Neural cell (in vitro differentiated cells): ENCODE results near the gene TNFSF15. TPM values are rescaled to one million over a fixed set of nuclear protein-coding genes. Genes with fewer than 3 reads are reported as not detected.

Experiments used
- H2AFZ ChIP-seq: fragments of 200-600, 300-800 bp; sonication (generic), shearing (Covaris generic); 2 replicates; pipeline ENCODE4 v1.6.0; 2014; ENCODE audit warnings: low read depth, mild to moderate bottlenecking, antibody characterized with exemption, low read length, moderate library complexity
- H3F3A ChIP-seq: fragments of 200-600 bp; shearing (Covaris generic); 2 replicates; pipeline ENCODE4 v1.6.1; 2016; ENCODE audit warnings: mild to moderate bottlenecking, moderate library complexity, mixed read lengths, antibody characterized with exemption, low read length; ENCODE audit not compliant: insufficient read depth, poor library complexity, severe bottlenecking
- H3K27ac ChIP-seq: fragments of 200-600, 300-800 bp; sonication (generic), shearing (Covaris generic); 2 replicates; pipeline ENCODE4 v1.5.1; 2014; ENCODE audit warnings: mild to moderate bottlenecking, low read length, moderate library complexity
- H3K27me3 ChIP-seq: fragments of 300-800, 200-600 bp; sonication (generic), shearing (Covaris generic); 2 replicates; pipeline ENCODE4 v1.6.0; 2014; ENCODE audit warnings: mild to moderate bottlenecking, low read depth, low read length, moderate library complexity; ENCODE audit not compliant: insufficient read depth
- H3K36me3 ChIP-seq: fragments of 300-800, 200-600 bp; sonication (generic), shearing (Covaris generic); 2 replicates; pipeline ENCODE4 v1.5.1; 2014; ENCODE audit warnings: mild to moderate bottlenecking, antibody characterized with exemption, low read length, moderate library complexity; ENCODE audit not compliant: insufficient read depth
- H3K4me2 ChIP-seq: fragments of 300-800, 200-600 bp; sonication (generic), shearing (Covaris generic); 2 replicates; pipeline ENCODE4 v1.6.0; 2014; ENCODE audit warnings: mild to moderate bottlenecking, low read length
- H3K4me3 ChIP-seq: fragments of 300-800, 200-600 bp; sonication (generic), shearing (Covaris generic); 2 replicates; pipeline ENCODE4 v1.5.1; 2014; ENCODE audit warnings: mild to moderate bottlenecking, low read length, moderate library complexity
- H3K79me2 ChIP-seq: fragments of 200-600 bp; shearing (Covaris generic); replicated peaks from 2 replicates; pipeline ENCODE4 v1.6.0; 2014; ENCODE audit warnings: mild to moderate bottlenecking, low read length, moderate library complexity; ENCODE audit not compliant: insufficient read depth
- H3K9ac ChIP-seq: fragments of 300-800, 200-600 bp; sonication (generic), shearing (Covaris generic); 2 replicates; pipeline ENCODE4 v1.6.1; 2016; ENCODE audit warnings: mild to moderate bottlenecking, low read length, mixed read lengths
- H3K9me2 ChIP-seq: fragments of 200-600 bp; shearing (Covaris generic); 2 replicates; pipeline ENCODE4 v1.6.1; 2016; ENCODE audit warnings: mild to moderate bottlenecking, low read length, mixed read lengths; ENCODE audit not compliant: insufficient read depth
- H3K9me3 ChIP-seq: fragments of 200-600, 300-800 bp; sonication (generic), shearing (Covaris generic); 2 replicates; pipeline ENCODE4 v1.6.1; 2016; ENCODE audit warnings: mild to moderate bottlenecking, mixed run types, low read length, moderate library complexity, mixed read lengths
- H4K20me1 ChIP-seq: fragments of 200-600 bp; shearing (Covaris generic); 2 replicates; pipeline ENCODE4 v1.6.1; 2016; ENCODE audit warnings: mild to moderate bottlenecking, mixed run types; ENCODE audit not compliant: insufficient read depth
- CTCF ChIP-seq: fragments of 450-650 bp; IDR thresholded peaks from 2 replicates; pipeline ENCODE4 v1.5.1; 2014; ENCODE audit warnings: antibody characterized with exemption, mild to moderate bottlenecking, moderate library complexity; ENCODE audit not compliant: poor library complexity, severe bottlenecking
- EP300 ChIP-seq: fragments of 450-650 bp; conservative IDR thresholded peaks from 2 replicates; pipeline ENCODE4 v1.6.1; 2014; ENCODE audit warnings: antibody characterized with exemption, mild to moderate bottlenecking, moderate library complexity; ENCODE audit not compliant: poor library complexity, severe bottlenecking
- EZH2 ChIP-seq: fragments of 200-600, 300-800 bp; shearing (Covaris generic), sonication (generic); IDR thresholded peaks from 2 replicates; pipeline ENCODE4 v1.6.1; 2014; ENCODE audit warnings: antibody characterized with exemption, low read length, borderline replicate concordance, mild to moderate bottlenecking; ENCODE audit not compliant: insufficient read depth, poor library complexity, severe bottlenecking
- MXI1 ChIP-seq: fragments of 450-650 bp; conservative IDR thresholded peaks from 2 replicates; pipeline ENCODE4 v1.6.1; 2014; ENCODE audit warnings: antibody characterized with exemption, mild to moderate bottlenecking; ENCODE audit not compliant: poor library complexity, severe bottlenecking
- POLR2AphosphoS5 ChIP-seq: IDR thresholded peaks from 2 replicates; pipeline ENCODE4 v1.6.1; 2012
- RAD21 ChIP-seq: fragments of 450-650 bp; conservative IDR thresholded peaks from 2 replicates; pipeline ENCODE4 v1.6.1; 2014; ENCODE audit warnings: antibody characterized with exemption, mild to moderate bottlenecking, moderate library complexity
- REST ChIP-seq: IDR thresholded peaks from 2 replicates; pipeline ENCODE4 v1.6.1; 2012; ENCODE audit warnings: borderline replicate concordance
- SMC3 ChIP-seq: fragments of 450-650 bp; conservative IDR thresholded peaks from 2 replicates; pipeline ENCODE4 v1.6.1; 2014; ENCODE audit warnings: antibody characterized with exemption, mild to moderate bottlenecking, moderate library complexity; ENCODE audit not compliant: poor library complexity
- TAF1 ChIP-seq: IDR thresholded peaks from 2 replicates; pipeline ENCODE4 v1.6.1; 2012; ENCODE audit warnings: low read depth
- polyA plus RNA-seq: library from polyadenylated mRNA; depleted of rRNA; stranded (reverse); fragments of >200 nt; gene quantifications from 2 replicates; pipeline ENCODE4 v1.2.3, GENCODE V29; 2014

Gene TNFSF15
- polyA plus RNA-seq, 1 donor from 2014 or later = not detected

DNA sequence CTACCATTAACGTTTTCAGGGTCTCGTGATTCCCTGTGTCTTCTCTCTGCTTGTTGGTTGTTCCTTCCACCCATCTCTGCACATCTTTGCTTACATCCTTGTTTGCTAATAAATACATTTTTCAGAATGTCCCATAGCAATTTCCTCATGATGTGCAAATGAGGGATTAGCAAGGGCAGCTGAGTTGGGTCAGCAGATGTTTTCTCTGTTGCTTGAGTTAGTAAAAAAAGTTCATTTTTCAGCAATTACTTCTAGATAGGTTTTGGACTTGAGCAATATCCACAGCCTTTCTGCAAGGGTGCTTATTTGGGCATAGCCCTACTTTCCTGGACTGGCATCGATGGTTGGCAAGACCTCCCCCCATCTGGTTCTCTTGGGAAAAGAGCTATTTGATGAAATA, 4.8 kb upstream of the TNFSF15 start:
- no peak overlapping the region for H3K9ac ChIP-seq
- H4K20me1 ChIP-seq = no peaks in the 10 kb centered on the region
- H2AFZ ChIP-seq = no peak overlapping the region
- TF ChIP-seq RAD21 (no peak), EZH2 (no peak), REST (no peak), CTCF (no peak), POLR2AphosphoS5 (no peak), EP300 (no peak), SMC3 (no peak), MXI1 (no peak), TAF1 (no peak)
- H3K27me3 ChIP-seq = no peaks in the 10 kb centered on the region
- H3K9me2 ChIP-seq = no peaks in the 10 kb centered on the region
- no peaks in the 10 kb centered on the region for H3K79me2 ChIP-seq
- H3K36me3 ChIP-seq = no peaks in the 10 kb centered on the region
- no peaks in the 10 kb centered on the region for H3F3A ChIP-seq
- no peak overlapping the region for H3K4me3 ChIP-seq
- H3K4me2 ChIP-seq = no peak overlapping the region
- H3K27ac ChIP-seq = no peak overlapping the region
- H3K9me3 ChIP-seq = no peaks in the 10 kb centered on the region

DNA sequence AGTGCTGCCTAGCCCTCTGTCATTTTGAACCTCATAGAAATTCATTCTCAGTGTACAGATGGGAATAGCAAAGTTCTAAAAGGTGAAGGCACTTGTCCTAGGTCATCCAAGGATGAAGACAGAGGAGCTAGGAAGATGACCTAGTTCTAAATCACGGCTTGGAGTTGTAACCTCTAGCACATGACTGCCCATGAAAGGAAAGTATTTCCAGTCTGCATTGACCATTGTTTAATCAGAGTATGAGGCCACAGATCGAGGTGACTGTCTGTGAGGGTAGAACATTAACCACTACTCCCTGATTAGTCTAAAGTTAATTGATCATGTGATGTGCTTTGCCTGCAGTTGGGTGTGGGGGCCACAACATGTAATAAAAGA, 674 bp upstream of the TNFSF15 start:
- no peak overlapping the region for H3K9ac ChIP-seq
- no peaks in the 10 kb centered on the region for H3F3A ChIP-seq
- H3K9me3 ChIP-seq = no peaks in the 10 kb centered on the region
- no peaks in the 10 kb centered on the region for H3K27me3 ChIP-seq
- no peak overlapping the region for H3K4me2 ChIP-seq
- H3K36me3 ChIP-seq = no peaks in the 10 kb centered on the region
- H4K20me1 ChIP-seq = no peaks in the 10 kb centered on the region
- TF ChIP-seq EZH2 (no peak), RAD21 (no peak), REST (no peak), EP300 (no peak), CTCF (no peak), TAF1 (no peak), SMC3 (no peak)
- no peaks in the 10 kb centered on the region for H3K79me2 ChIP-seq
- H2AFZ ChIP-seq = no peak overlapping the region
- H3K4me3 ChIP-seq = no peak overlapping the region
- no peaks in the 10 kb centered on the region for H3K9me2 ChIP-seq
- H3K27ac ChIP-seq = no peak overlapping the region
